ENCODE results near the gene CD4. TPM values are rescaled to one million over a fixed set of nuclear protein-coding genes. Genes with fewer than 3 reads are reported as not detected.
A peak's percentile ranks its signal among the peaks of the same experiment; 100 is the strongest.
"Not testable (repeated sequence)": the region's sequence is repeated elsewhere in the genome, so short reads cannot be mapped to it uniquely, and the experiment has no call there.

CD4 gene
- total RNA-seq, result 0.07 TPM in 1 of 2 replicates, not detected in the other

DNA sequence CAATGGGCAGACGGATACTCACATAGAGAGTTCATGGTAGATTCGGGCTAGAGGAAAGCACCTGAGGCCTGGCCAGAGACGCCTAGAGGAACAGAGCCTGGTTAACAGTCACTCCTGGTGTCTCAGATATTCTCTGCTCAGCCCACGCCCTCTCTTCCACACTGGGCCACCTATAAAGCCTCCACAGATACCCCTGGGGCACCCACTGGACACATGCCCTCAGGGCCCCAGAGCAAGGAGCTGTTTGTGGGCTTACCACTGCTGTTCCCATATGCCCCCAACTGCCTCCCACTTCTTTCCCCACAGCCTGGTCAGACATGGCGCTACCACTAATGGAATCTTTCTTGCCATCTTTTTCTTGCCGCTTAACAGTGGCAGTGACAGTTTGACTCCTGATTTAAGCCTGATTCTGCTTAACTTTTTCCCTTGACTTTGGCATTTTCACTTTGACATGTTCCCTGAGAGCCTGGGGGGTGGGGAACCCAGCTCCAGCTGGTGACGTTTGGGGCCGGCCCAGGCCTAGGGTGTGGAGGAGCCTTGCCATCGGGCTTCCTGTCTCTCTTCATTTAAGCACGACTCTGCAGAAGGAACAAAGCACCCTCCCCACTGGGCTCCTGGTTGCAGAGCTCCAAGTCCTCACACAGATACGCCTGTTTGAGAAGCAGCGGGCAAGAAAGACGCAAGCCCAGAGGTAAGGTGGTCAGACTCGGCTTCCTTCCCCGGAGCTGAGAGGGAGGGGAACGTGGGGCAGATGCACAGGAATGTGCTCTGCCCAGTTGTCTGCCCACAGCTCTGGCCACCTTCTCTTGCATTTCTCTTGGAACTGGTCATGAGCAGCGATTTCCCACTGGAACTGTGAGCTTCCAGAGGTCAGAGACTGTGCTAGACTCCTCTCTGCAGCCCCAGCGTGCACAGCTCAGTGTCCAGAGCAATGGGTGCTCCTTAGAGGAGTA, at the start of gene CD4:
CD4 (plus strand) TSS at position 557 of the 953 bp plus-strand sequence. CDS start 10,611 bp downstream, outside the sequence.
- DNase-seq (ENCODE audit: low read depth, low spot score), result no peak

DNA sequence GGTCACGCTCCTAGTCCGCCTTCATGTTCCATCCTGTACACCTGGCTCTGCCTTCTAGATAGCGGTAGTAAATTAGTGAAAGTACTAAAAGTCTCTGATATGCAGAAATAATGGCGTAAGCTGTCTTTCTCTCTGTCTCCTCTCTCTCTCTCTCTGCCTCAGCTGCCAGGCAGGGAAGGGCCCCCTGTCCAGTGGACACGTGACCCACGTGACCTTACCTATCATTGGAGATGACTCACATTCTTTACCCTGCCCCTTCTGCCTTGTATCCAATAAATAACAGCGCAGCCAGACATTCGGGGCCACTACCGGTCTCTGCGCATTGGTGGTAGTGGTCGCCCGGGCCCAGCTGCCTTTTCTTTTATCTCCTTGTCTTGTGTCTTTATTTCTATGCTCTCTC, 47.2 kb upstream of the CD4 start:
- DNase-seq (ENCODE audit: low read depth, low spot score), result not testable (repeated sequence)

DNA sequence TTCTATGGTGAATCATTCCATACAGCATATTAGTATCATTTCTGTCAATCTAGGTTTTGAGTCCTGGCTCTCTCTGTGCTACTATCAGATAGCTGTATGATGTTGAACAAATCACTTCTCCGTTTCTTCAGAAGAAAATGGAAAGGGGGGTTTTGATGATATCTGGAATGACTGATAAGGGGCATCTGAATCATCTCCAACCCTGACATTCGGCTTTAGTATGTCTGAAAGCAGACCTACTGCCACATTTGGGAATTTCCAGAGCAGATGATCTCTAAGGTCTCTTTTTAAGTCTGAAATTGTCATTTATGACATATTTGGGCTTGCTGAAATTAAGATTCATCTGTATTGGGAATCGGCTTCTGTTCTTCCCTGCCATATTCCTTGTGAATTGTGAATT, 46.5 kb upstream of the CD4 start:
- no peak for DNase-seq (ENCODE audit: low read depth, low spot score)

DNA sequence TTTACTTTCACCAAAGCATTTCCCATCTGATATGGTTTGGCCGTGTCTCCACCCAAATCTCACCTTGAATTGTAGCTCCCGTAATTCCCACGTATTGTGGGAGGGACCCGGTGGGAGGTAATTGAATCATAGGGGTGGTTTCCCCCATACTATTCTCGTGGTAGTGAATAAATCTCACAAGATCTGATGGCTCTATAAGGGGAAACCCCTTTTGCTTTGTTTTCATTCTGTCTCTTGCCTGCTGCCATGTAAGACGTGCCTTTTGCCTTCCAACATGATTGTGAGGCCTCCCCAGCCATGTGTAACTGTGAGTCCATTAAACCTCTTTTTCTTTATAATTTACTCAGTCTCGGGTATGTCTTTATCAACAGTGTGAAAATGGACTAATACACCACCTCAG, 46.0 kb upstream of the CD4 start:
- DNase-seq (ENCODE audit: low read depth, low spot score), result not testable (repeated sequence)

DNA sequence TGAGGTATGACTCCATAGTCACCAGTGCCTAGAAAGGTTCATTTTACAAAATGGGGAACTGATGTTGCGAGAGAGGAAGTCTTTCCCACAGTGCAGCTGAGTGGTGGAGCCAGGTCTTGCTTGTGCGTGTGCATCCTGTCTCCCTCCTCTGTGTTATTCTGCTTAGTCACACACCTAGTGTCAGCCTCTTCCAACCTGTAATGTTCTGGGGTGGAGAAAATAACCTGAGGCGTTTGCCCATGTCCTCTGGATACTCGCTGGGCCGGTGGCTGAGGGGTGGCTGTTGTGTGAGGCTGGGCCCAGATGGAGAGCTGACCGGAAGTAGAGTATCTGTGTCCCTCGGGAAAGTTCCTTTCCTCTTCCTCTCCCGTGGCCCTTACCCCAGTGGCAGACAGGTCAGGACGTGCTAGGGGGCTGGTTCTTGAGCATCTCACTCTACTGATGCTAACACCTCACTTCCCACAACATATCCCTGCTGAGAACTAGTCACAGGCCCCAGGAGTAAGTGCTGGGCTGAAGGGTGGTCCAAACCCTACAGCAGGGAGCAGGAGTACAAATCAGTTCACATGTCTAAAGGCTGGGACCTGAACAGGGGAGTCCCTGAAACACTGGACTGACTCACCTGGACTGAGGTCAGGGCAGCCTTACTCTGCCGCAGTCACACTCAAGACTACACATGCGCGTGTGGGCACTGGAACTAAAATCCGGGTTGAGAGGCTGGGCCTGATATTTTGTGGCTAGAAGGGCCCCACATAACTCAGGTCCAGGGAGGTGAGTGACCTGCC, 43.4 kb upstream of the CD4 start:
- DNase-seq (ENCODE audit: low read depth, low spot score), result no peak

DNA sequence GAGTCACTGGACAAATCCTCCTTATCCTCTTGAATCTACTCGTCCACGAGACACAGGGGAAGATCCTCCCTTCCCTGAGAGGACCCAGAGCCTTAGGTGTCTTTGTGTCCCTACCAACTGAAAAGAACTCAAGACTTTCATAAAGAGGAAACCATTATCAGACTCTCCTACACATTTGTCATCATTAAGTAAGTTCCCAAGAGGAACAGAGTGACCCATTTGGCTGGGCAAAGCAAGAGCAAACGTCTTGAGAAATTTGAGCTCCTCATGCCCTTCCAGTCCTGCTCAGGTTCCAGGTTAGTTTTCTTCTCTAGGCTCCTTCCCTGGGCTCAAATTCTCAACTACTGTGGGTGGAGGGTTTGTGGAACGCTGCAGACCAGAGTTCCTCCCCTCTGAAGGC, 42.1 kb upstream of the CD4 start:
- DNase-seq (ENCODE audit: low read depth, low spot score), result no peak

DNA sequence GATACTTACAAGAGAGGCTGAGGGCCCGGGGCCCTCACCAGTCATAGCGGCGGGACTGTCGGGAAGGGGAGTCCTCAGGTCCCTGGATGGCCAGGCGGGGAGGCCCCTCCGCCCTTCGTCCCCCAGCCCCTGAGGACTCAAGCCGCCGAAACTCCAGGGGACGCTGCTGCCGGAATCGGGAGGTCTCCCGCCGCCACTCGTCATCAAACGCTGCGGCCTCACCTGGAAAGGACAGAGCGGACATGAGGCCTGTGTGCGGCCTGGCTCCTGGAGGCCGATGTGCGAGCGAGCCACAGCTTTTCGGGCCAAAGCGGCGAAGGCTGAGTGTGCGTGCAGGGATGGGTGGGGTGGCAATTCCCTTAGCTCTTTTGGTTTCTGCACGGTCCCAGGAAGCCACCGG, 40.6 kb upstream of the CD4 start:
- DNase-seq (ENCODE audit: low read depth, low spot score), result no peak

DNA sequence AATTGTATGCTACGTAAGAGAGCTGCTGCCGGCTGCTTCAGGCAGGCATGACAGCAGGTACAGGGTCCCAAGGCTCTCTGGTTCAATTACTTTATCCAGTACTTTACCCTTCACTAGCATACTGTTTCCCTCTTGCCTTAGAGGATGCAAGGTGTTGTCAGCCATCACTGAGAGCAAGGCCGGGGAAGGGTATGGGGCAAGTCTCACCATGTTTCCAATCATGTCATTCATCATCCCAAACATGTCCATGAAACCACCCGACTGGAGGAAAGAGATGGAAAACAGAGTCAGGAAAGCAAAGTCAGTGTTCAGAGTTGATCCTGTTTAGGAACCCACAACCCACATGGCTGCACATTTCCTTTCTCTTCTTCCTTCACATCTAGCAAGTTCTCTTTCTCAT, 38.8 kb upstream of the CD4 start:
- DNase-seq (ENCODE audit: low read depth, low spot score), result no peak

DNA sequence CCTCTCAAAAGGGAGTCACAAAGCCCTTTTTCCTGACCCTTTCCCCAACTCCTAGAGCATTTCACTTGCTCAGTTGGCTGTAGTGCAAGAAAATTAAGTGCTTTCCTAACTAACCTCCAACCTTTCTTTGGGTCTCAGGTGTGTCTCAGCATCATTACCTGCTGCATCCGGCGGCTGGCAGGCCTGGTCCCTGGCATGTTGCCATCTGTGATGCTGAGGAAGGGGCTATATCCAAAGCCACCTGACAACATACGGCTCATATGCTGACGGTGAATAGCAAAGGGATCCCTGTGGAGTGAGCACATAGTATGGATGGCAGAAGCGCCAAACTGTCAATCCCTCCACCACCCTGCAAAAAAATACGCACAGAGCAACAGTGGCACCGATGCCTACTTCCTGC, 37.6 kb upstream of the CD4 start:
- no peak for DNase-seq (ENCODE audit: low read depth, low spot score)

DNA sequence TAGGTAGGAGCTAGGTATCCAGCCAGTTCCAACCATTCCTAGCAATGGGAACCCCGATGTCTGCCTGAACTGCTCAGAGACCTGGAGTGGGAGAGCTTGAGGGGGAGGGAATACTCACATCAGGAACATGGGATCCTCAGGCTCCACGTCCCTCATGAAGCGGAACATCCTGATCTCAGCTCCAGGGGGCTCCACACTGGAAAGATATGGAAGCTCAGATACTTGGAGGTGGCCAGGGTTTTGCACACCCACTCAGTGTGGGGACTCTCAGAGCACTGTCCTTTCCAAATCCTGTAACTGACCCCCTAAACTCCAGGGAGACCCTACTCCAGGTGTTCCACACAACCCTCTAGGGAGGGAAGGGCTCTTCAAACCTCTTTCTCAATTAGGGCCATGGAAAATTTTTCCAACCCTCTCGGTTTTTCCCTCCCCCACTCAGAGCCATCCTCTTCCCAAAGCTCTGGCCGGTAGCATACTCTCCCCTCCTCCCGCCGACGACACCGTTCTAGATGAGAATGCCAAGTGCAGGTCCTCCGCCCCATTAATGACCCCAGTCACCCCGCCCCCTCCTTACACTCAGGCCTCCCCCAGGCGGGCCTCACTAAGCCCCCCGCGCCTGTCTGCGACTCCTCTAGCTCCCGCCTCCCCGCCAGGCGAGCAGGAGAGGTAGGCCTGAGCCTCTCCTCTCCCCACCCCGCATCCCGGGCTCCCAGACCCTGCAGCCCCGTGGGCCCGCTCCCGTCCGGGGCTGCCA, 37.0 kb upstream of the CD4 start:
- DNase-seq (ENCODE audit: low read depth, low spot score), result no peak

DNA sequence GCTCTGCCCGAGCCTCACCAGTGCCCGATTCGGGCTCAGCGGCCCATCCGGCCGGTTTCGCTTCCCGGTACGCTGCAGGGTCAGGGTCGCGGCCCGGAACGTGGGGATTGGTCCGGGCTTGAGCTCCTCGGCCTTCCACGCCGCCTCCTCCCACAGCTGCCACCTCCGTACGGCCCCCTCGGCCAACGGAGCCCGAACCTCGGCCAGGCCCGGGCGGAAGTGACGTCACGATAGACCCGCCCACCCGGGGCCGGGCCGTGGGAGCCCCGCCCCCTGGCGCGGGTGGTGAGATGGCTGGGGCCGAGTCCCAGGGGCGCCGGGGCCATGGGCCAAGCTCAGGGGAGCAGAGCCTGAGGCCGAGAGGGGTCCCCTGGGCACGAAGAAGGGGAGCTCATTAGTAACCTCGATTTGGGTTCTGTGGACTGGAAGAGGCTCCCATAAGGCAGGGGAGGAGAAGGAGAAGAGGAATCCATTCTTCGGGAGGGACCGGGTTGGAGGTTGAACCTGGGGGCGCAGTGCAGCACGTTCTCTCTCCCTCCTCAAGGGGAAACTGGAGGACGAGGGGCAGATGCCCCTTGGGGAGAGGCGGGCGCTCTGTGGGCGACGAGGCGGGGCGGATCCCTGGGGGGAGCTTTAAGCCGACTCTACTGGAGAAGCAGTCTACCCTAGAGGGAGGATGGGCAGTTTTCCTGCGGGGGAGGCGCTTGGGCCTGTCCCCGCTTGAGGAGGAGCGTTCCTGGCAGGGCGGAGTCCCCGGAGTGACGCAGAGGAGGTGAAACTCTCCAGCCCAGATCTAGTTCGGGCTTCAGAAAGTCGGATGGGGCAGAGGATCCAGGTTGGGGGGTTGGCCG, 36.2 kb upstream of the CD4 start, which contains the start of gene MLF2:
MLF2 (minus strand) TSS at position 221 of the 851 bp plus-strand sequence. CDS start 807 bp downstream, outside the sequence.
- peak; percentile 96 for DNase-seq (ENCODE audit: low read depth, low spot score)

DNA sequence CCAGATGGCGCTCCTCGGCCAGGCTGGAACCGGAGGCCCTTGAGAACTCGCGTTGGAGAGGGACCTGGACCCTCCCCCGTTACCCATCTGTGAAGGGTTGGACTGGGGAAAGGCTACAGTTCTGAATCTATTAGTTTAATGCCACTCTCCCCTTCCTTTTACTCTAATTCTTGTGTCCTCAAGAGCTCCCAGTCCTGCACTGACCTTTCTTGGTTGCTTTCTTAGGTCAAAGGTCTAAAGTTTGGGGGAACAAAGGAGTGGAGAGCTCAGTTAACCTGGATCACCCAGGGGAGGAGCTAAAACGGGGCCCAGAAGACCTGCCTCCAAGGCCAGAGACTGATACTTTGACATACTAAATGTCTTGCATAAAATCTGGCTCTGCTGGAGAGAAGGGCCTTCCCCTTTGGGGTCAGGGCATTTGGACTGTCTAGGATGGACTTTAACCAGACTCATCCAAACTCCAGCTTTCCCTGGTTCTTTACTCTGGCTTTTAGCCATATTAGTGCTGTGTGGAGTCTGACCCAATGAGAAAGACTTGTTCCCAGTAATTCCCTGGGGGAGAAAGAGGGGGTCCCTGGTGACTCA, 35.5 kb upstream of the CD4 start:
- no peak for DNase-seq (ENCODE audit: low read depth, low spot score)

DNA sequence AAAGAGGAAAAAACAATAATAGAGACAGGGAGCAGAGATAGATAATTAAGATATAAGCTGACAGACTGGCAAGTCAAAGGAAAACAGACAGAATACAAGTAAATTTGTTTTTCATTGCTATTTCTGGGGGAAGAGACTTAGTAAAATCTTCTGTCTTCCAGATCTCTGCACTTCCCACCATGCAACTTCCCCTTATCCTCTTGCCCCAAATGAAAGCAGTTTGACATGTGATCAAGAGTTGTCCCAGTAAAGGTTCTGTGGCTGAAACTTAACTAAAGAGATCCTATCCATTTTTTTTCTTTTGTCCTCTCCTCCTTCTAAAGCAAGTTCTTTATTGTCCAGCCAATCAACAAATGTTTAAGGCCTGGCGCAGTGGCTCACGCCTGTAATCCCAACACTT, 34.9 kb upstream of the CD4 start:
- DNase-seq (ENCODE audit: low read depth, low spot score), result no peak

DNA sequence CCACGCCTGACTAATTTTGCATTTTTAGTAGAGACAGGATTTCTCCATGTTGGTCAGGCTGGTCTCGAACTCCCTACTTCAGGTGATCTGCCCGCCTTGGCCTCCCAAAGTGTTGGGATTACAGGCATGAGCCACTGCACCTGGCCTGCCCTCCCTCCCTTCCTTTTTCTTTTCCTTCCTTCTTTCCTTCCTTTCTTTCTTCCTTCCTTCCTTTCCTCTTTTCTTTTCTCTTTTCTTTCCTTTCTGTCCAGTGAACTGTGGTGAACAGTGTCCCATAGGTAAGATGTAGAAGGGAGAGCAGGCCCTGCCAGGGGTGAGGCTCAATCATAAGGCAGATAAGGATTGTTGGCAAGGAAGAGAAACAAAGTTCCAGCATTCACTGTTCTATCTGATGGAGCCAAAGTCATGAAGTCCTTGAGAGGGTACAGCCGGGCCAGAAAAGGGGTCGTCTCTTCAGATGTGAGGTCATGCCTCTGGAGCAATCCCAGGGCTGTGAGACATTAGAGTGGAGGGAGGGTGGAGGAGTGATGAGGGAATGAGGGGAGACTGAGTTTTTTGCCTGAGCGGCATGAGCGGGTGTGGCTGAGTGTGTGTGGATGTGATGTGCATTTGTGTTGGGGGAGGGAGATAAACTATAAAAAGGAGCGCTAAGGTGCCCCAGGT, 32.2 kb upstream of the CD4 start:
- no peak for DNase-seq (ENCODE audit: low read depth, low spot score)

DNA sequence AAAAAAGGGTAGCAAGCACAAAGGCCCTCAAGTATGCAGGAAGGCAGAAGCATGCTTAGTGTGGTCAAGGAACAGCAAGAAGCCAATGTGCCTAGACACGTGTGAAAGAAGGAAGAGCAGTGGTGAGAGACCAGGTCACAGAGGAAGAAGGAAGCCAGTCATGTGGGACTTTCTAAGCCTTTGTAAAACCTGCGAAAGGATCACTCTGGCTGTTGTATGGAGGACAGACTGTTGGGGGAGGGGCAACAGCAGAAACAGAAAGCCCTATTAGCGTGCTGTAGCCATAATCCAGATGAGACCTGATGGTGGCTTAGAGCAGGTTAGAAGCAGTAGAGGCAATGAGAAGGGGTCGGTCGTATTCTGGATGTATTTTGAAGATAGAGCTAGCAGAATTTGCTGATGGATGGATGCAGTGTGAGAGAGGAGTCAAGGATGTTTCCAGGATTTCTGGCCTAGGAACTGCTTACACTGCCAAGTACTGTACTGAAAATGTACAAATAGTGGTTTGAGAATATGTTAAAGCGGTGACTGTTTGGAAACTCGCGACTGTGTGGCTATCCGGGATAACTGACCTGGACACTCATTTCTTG, 30.7 kb upstream of the CD4 start:
- no peak for DNase-seq (ENCODE audit: low read depth, low spot score)

DNA sequence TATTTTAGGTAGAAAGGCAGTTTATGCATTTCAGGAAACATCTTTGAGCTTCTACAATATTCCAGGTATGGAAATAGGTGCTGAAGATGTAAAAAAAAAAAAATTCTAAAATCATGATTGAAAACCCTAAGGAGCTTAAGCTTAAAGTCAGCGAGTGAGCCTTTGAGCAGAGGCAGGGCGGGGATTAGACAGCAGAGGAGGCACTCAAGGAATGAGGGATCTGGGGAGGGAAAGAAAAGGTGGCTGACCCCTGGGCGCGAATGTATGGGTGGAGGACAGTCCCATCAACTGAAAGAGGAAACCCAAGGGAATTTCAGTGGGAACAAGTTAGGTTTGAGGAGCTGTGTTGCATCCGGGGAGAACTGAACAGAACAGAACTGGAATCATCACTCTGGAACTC, 29.6 kb upstream of the CD4 start:
- no peak for DNase-seq (ENCODE audit: low read depth, low spot score)

DNA sequence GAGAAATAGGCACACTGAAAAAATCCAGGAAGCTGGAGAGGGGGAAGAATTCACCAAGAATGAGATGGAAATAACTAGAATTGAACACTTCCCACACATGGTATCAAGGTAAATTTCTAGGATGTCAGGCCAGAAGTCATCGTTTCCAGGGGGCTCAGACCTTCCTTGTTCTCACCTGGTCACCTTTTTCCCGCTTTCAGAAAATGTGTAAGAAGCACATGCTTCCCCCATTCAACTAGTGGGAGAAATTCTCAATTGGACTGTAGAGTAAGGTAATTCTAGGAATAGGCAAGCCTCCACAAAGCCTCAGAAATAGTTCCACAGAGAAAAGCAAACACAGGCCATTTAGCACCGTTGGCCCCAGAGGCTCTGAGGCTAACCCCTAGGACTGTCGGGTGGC, 25.9 kb upstream of the CD4 start:
- DNase-seq (ENCODE audit: low read depth, low spot score), result no peak

DNA sequence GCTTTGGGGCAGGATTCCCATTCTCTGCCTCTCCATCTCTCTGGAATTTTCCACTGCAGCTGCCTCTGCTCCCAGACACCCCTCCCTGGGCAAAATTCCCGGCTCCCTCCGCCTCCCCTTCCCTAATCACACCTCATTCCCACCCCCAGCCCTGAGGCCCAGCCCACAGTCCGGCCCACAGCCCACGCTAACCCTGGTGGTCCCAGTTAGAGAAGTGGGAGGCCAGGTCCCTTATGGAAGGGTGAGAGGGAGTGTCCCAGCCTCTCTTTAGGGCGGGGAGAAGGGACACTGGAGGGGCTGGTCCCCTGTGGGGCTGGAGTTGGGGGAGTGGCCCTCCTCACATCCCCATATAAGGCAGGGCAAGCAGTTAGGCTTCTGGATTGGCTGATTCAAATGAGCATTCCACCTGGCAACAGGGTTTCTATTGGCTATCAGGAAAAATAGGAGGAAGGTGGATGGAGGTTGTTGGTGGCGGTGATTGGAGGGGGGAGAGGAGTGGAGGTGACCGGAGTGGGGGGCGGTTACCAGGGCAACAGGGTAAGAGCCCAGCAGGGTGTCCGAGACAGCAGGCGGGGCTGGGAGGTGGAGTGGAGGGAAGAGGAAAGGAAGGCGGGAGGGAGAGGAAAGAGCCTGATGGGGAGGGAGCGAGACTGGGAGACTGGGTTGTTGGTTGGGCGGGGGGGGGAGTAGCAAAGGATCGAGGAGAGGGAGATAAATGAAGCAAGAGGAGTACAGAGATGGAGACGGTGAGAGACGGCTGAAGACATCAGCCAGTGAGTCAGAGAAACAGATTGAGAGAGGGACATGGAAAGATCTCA, 25.1 kb upstream of the CD4 start:
- DNase-seq (ENCODE audit: low read depth, low spot score), result peak; percentile 98

All from pulmonary artery endothelial cell (primary cell).